ENCODE measurements around the gene KIAA1191. TPM values are rescaled to one million over a fixed set of nuclear protein-coding genes. Genes with fewer than 3 reads are reported as not detected.

The KIAA1191 gene
- total RNA-seq, 3 donors from 2014 or later (not counting 1 experiment from before 2014, with no cell fraction given): 36.8 to 76.3 (median 75.7) TPM

GRCh38 chr5:176362233-176362490, 598 bp upstream of the KIAA1191 start:
- no peak for ATAC-seq
- Mint-ChIP-seq H3K4me1 (peaks cover 30 to 31% of the 10 kb centered on the region in 2 donors), H3K27me3 (ENCODE audit: low read depth in 2 of 2) (peaks cover 0 to 6% of the 10 kb centered on the region in 2 donors), H3K9me3 (no peaks in the 10 kb centered on the region), H3K27ac (peak overlapping the region; percentile 87 to 91), H3K4me3 (peak overlapping the region; percentile 96), H3K36me3 (no peaks in the 10 kb centered on the region)
- TF ChIP-seq, protein P1, sequence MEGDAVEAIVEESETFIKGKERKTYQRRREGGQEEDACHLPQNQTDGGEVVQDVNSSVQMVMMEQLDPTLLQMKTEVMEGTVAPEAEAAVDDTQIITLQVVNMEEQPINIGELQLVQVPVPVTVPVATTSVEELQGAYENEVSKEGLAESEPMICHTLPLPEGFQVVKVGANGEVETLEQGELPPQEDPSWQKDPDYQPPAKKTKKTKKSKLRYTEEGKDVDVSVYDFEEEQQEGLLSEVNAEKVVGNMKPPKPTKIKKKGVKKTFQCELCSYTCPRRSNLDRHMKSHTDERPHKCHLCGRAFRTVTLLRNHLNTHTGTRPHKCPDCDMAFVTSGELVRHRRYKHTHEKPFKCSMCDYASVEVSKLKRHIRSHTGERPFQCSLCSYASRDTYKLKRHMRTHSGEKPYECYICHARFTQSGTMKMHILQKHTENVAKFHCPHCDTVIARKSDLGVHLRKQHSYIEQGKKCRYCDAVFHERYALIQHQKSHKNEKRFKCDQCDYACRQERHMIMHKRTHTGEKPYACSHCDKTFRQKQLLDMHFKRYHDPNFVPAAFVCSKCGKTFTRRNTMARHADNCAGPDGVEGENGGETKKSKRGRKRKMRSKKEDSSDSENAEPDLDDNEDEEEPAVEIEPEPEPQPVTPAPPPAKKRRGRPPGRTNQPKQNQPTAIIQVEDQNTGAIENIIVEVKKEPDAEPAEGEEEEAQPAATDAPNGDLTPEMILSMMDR (IDR thresholded peaks at IDR 0.05): no peak
- Histone ChIP-seq H3K4me1 (ENCODE audit: control insufficient read depth, insufficient read depth, low read length) (peaks cover 37% of the 10 kb centered on the region), H3K27ac (ENCODE audit: low read length) (peak overlapping the region; percentile 83), H3K9me3 (ENCODE audit: control insufficient read depth, insufficient read depth, low read length) (peaks cover 3% of the 10 kb centered on the region), H3K36me3 (ENCODE audit: control insufficient read depth, insufficient read depth, low read length) (peaks cover 7% of the 10 kb centered on the region), H3K27me3 (ENCODE audit: control insufficient read depth, insufficient read depth, low read length) (no peaks in the 10 kb centered on the region), H3K4me3 (ENCODE audit: low read length) (peak overlapping the region; percentile 87)
- intact Hi-C loops (cut with micrococcal nuclease): no loop called here
- 42% methylated on average over 6 of the region's 8 CpGs for WGBS (ENCODE audit: insufficient coverage)
- DNase-seq: no peak

DNA sequence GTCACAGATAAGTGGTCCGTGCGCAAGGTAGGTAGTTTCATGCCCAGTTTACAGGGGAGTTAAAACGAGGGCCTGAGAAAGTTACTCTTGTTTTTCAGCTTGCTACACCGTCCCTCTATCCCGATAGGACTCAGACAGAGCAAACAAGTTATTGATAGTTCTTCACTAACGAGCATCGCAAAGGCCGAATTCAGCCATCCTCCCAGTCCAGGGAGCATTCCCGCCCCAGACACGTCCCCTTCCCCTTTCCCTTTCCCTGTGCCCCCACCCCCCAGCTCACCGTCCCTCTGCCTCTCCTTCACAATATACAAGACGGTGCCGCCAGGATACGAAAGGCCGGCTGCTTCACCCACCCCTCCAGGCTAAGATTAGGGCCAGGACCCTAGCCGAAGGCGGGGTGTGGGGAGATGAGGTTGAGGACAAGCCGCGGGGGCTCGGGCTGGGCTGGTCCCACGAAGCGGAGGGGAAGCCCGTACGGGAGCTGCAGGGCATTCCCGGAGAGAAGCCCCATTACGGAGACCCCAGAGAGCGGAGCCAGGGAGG, 599 bp downstream of the KIAA1191 start:
- TF ChIP-seq, protein P1 (IDR thresholded peaks at IDR 0.05): no peak
- H3K4me1 Mint-ChIP-seq: peaks cover 30 to 32% of the 10 kb centered on the region in 2 donors
- H3K27ac ChIP-seq (ENCODE audit: low read length): peak overlapping the region; percentile 83
- H3K27me3 ChIP-seq (ENCODE audit: control insufficient read depth, insufficient read depth, low read length): no peaks in the 10 kb centered on the region
- H3K4me1 ChIP-seq (ENCODE audit: control insufficient read depth, insufficient read depth, low read length): peaks cover 33% of the 10 kb centered on the region
- intact Hi-C loops (cut with micrococcal nuclease): no loop called here
- H3K9me3 Mint-ChIP-seq: no peaks in the 10 kb centered on the region
- peak overlapping the region; percentile 87 to 91 for H3K27ac Mint-ChIP-seq
- H3K9me3 ChIP-seq (ENCODE audit: control insufficient read depth, insufficient read depth, low read length): peaks cover 3% of the 10 kb centered on the region
- DNase-seq (no peak), ATAC-seq (no peak)
- H3K36me3 Mint-ChIP-seq: no peaks in the 10 kb centered on the region
- H3K27me3 Mint-ChIP-seq (ENCODE audit: low read depth in 2 of 2): peaks cover 0 to 3% of the 10 kb centered on the region in 2 donors
- peak overlapping the region; percentile 96 for H3K4me3 Mint-ChIP-seq
- peak overlapping the region; percentile 87 for H3K4me3 ChIP-seq (ENCODE audit: low read length)
- WGBS (ENCODE audit: insufficient coverage): 4% methylated on average over 23 of the region's 27 CpGs
- H3K36me3 ChIP-seq (ENCODE audit: control insufficient read depth, insufficient read depth, low read length): peaks cover 14% of the 10 kb centered on the region

DNA sequence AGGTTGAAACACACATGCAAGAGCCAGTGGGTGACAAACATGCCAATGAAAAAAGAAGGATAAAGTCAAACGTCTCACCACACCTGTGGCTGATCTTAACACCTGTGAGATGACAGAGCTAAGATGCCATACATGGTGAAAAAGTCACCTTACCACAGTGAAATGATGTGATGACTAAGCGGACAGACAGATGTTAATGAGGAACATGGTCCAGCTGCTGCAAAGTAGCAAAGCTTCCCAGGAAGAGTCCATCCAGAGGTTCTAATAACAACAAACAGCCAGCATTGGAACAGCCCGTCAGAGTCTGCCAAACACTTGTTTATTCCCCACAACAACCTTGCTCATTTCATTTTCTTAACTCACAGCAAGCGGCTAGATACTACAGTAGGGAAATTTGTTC, 1.9 kb downstream of the KIAA1191 start:
- WGBS (ENCODE audit: insufficient coverage): 83% methylated on average over 4 of the region's 4 CpGs
- H3K4me1 ChIP-seq (ENCODE audit: control insufficient read depth, insufficient read depth, low read length): peaks cover 28% of the 10 kb centered on the region
- DNase-seq (no peak), ATAC-seq (no peak)
- H3K36me3 ChIP-seq (ENCODE audit: control insufficient read depth, insufficient read depth, low read length): peaks cover 22% of the 10 kb centered on the region
- no peaks in the 10 kb centered on the region for H3K36me3 Mint-ChIP-seq
- H3K9me3 Mint-ChIP-seq: no peaks in the 10 kb centered on the region
- no peak overlapping the region for H3K4me3 ChIP-seq (ENCODE audit: low read length)
- H3K27ac ChIP-seq (ENCODE audit: low read length): no peak overlapping the region
- intact Hi-C loops (cut with micrococcal nuclease): no loop called here
- peak overlapping the region; percentile 69 for H3K4me3 Mint-ChIP-seq
- H3K27me3 Mint-ChIP-seq (ENCODE audit: low read depth in 2 of 2): peaks cover 0 to 3% of the 10 kb centered on the region in 2 donors
- peaks cover 3% of the 10 kb centered on the region for H3K9me3 ChIP-seq (ENCODE audit: control insufficient read depth, insufficient read depth, low read length)
- TF ChIP-seq, protein P1 (IDR thresholded peaks at IDR 0.05): no peak
- H3K27me3 ChIP-seq (ENCODE audit: control insufficient read depth, insufficient read depth, low read length): no peaks in the 10 kb centered on the region
- peaks cover 34 to 42% of the 10 kb centered on the region in 2 donors for H3K4me1 Mint-ChIP-seq
- H3K27ac Mint-ChIP-seq: peak overlapping the region in 1 of 2 donors; percentile 47

GRCh38 chr5:176356179-176356566, 5.4 kb downstream of the KIAA1191 start:
- no peaks in the 10 kb centered on the region for H3K36me3 Mint-ChIP-seq
- intact Hi-C loops (cut with micrococcal nuclease): no loop called here
- H3K9me3 ChIP-seq (ENCODE audit: control insufficient read depth, insufficient read depth, low read length): no peaks in the 10 kb centered on the region
- peaks cover 39 to 46% of the 10 kb centered on the region in 2 donors for H3K4me1 Mint-ChIP-seq
- 95% methylated on average over 3 of the region's 3 CpGs for WGBS (ENCODE audit: insufficient coverage)
- ATAC-seq: no peak
- DNase-seq: no peak
- no peak overlapping the region for H3K27ac Mint-ChIP-seq
- H3K4me1 ChIP-seq (ENCODE audit: control insufficient read depth, insufficient read depth, low read length): peaks cover 15% of the 10 kb centered on the region
- H3K27me3 Mint-ChIP-seq (ENCODE audit: low read depth in 2 of 2): no peaks in the 10 kb centered on the region
- H3K36me3 ChIP-seq (ENCODE audit: control insufficient read depth, insufficient read depth, low read length): peaks cover 50% of the 10 kb centered on the region
- H3K27me3 ChIP-seq (ENCODE audit: control insufficient read depth, insufficient read depth, low read length): no peaks in the 10 kb centered on the region
- H3K4me3 ChIP-seq (ENCODE audit: low read length): no peak overlapping the region
- no peak overlapping the region for H3K27ac ChIP-seq (ENCODE audit: low read length)
- TF ChIP-seq, protein P1 (IDR thresholded peaks at IDR 0.05): no peak
- no peak overlapping the region for H3K4me3 Mint-ChIP-seq
- no peaks in the 10 kb centered on the region for H3K9me3 Mint-ChIP-seq
